HFFc6 (cell line): ENCODE measurements around the gene RNASE13. TPM values are rescaled to one million over a fixed set of nuclear protein-coding genes. Genes with fewer than 3 reads are reported as not detected.

Source experiments
- microRNA-seq: library from miRNA; unstranded; fragments of <30 nt; microRNA quantifications from one replicate; pipeline ENCODE4, GENCODE V29; 2019
- total RNA-seq, 6 experiments: library from RNA; stranded (reverse); fragmentation: NEBNext Ultra II Directional; extraction: Animal tissue kit (Norgen Biotek cat#: 25700); gene quantifications; 2 replicates in 1 of 6; 3 replicates in 5 of 6; pipeline ENCODE4 v1.2.3, GENCODE V29; 2021

Gene RNASE13
- total RNA-seq, 6 experiments from 2014 or later, result not detected

Small RNA genes lying within 50 kb of the gene (microRNA-seq; reads per million reads assigned to microRNA genes)
- gene MIR6717, result not detected

Other genes starting within 250 kb of the RNASE13 start
- gene RNASE1, start 232.0 kb downstream of the RNASE13 start, total RNA-seq, result not detected
- gene RNASE3, start 143.4 kb downstream of the RNASE13 start, total RNA-seq, result not detected
- gene RNASE2, start 79.3 kb downstream of the RNASE13 start, total RNA-seq, result not detected
- gene METTL17, start 44.8 kb downstream of the RNASE13 start, total RNA-seq, result 10 to 100 TPM; 29.3 to 34.0 (median 32.7) TPM
- gene SLC39A2, start 35.5 kb downstream of the RNASE13 start, total RNA-seq, result under 1 TPM in 1 of 6 experiments, not detected in 5; 0.15 TPM
- under 1 TPM in 4 of 6 experiments, not detected in 2; 0.11 to 0.31 (median 0.23) TPM for gene NDRG2, start 9.7 kb downstream of the RNASE13 start, total RNA-seq
- gene TPPP2, start 4.6 kb downstream of the RNASE13 start, total RNA-seq, result not detected
- not detected for gene RNASE7, start 7.6 kb upstream of the RNASE13 start, total RNA-seq
- gene RNASE8, start 23.0 kb upstream of the RNASE13 start, total RNA-seq, result not detected
- 10 to 100 TPM; 30.4 to 43.0 (median 40.8) TPM for gene ARHGEF40, start 35.5 kb upstream of the RNASE13 start, total RNA-seq
- gene ZNF219, start 63.8 kb upstream of the RNASE13 start, total RNA-seq, result 10 to 100 TPM in 2 of 6 experiments, 1 to 10 TPM in 4; 5.3 to 11.2 (median 6.6) TPM
- under 1 TPM in 2 of 6 experiments, not detected in 4; 0.18 to 0.35 TPM for gene TMEM253, start 66.3 kb upstream of the RNASE13 start, total RNA-seq
- not detected for gene OR5AU1, start 121.3 kb upstream of the RNASE13 start, total RNA-seq
- 100 to 1,000 TPM; 528 to 684 (median 604) TPM for gene HNRNPC, start 234.6 kb upstream of the RNASE13 start, total RNA-seq
- gene RPGRIP1, start 245.3 kb upstream of the RNASE13 start, total RNA-seq, result not detected